CD14-positive monocyte (primary cell): ENCODE results near the gene FAM120A. TPM values are rescaled to one million over a fixed set of nuclear protein-coding genes. Genes with fewer than 3 reads are reported as not detected.
"Not testable (repeated sequence)": the region's sequence is repeated elsewhere in the genome, so short reads cannot be mapped to it uniquely, and the experiment has no call there.

Experiments used
- DNase-seq, 3 donors: peaks; one replicate each; pipeline ENCODE4 v3.0.0-alpha.2; 2011 to 2022
- H2AFZ ChIP-seq: 2 replicates; pipeline ENCODE4 v1.6.0; 2012; ENCODE audit warnings: mild to moderate bottlenecking, low read depth, low read length, inconsistent platforms; ENCODE audit not compliant: insufficient read depth, poor library complexity, severe bottlenecking
- H3K27ac ChIP-seq, 2 donors: 1 replicate in 1 of 2; 2 replicates in 1 of 2; pipeline ENCODE4 v1.5.1; 2012 to 2013; ENCODE audit warnings: low read length in 2 of 2, control low read depth in 1 of 2, inconsistent platforms in 1 of 2, low read depth in 1 of 2, mild to moderate bottlenecking in 1 of 2
- H3K27me3 ChIP-seq, 2 donors: one replicate each; pipeline versions ENCODE4 v1.6.0 to v1.6.1; 2011 to 2013; ENCODE audit warnings: low read length in 2 of 2; ENCODE audit not compliant: control insufficient read depth in 2 of 2, insufficient read depth in 2 of 2
- H3K36me3 ChIP-seq, 2 donors: replicated peaks in 1 of 2; 1 replicate in 1 of 2; 2 replicates in 1 of 2; pipeline versions ENCODE4 v1.5.1 to v1.6.1; 2012 to 2013; ENCODE audit warnings: low read length in 2 of 2, control low read depth in 1 of 2, inconsistent platforms in 1 of 2, mild to moderate bottlenecking in 1 of 2; ENCODE audit not compliant: insufficient read depth in 2 of 2, control insufficient read depth in 1 of 2
- H3K4me1 ChIP-seq, 2 donors: 1 replicate in 1 of 2; 2 replicates in 1 of 2; pipeline versions ENCODE4 v1.5.1 to v1.6.1; 2012 to 2013; ENCODE audit warnings: low read length in 2 of 2, control low read depth in 1 of 2, inconsistent platforms in 1 of 2, mild to moderate bottlenecking in 1 of 2, moderate library complexity in 1 of 2; ENCODE audit not compliant: insufficient read depth in 2 of 2, control insufficient read depth in 1 of 2
- H3K4me2 ChIP-seq: replicated peaks from 2 replicates; pipeline ENCODE3; 2012; ENCODE audit warnings: low read length, moderate library complexity, mild to moderate bottlenecking; ENCODE audit not compliant: poor library complexity, severe bottlenecking; ENCODE audit errors: extremely low read depth
- H3K4me3 ChIP-seq, 3 experiments: fragments of 200-600 bp in 1 of 3; sonication (generic) in 1 of 3; replicated peaks in 1 of 3; 1 replicate in 2 of 3; 2 replicates in 1 of 3; pipeline ENCODE4 v1.5.1; 2011 to 2013; ENCODE audit warnings: low read length in 3 of 3, mild to moderate bottlenecking in 3 of 3, control low read depth in 2 of 3, low read depth in 2 of 3, inconsistent platforms in 1 of 3, moderate library complexity in 1 of 3
- H3K79me2 ChIP-seq: 2 replicates; pipeline ENCODE4 v1.6.0; 2012; ENCODE audit warnings: mild to moderate bottlenecking, control low read depth, inconsistent platforms, low read length, moderate library complexity; ENCODE audit not compliant: insufficient read depth
- H3K9ac ChIP-seq: 2 replicates; pipeline ENCODE4 v1.6.0; 2017; ENCODE audit warnings: low read length, mild to moderate bottlenecking; ENCODE audit not compliant: insufficient read depth, poor library complexity, severe bottlenecking
- H3K9me3 ChIP-seq, 2 donors: replicated peaks in 1 of 2; 1 replicate in 1 of 2; 2 replicates in 1 of 2; pipeline versions ENCODE4 v1.5.1 to v1.6.1; 2012 to 2013; ENCODE audit warnings: low read length in 2 of 2, control low read depth in 1 of 2; ENCODE audit not compliant: control insufficient read depth in 1 of 2, insufficient read depth in 1 of 2
- H4K20me1 ChIP-seq: 2 replicates; pipeline ENCODE4 v1.6.0; 2012; ENCODE audit warnings: mild to moderate bottlenecking, low read length, control low read depth, moderate library complexity; ENCODE audit not compliant: insufficient read depth
- H3K27ac Mint-ChIP-seq, 7 donors: one replicate each; pipeline ENCODE4 v1.8.0; 2020; ENCODE audit warnings: mild to moderate bottlenecking in 7 of 7, mixed read lengths in 7 of 7, moderate library complexity in 6 of 7, inconsistent platforms in 2 of 7
- H3K27me3 Mint-ChIP-seq, 3 donors: one replicate each; pipeline ENCODE4 v1.8.0; 2021 to 2022; ENCODE audit warnings: low read depth in 3 of 3, mild to moderate bottlenecking in 3 of 3, mixed read lengths in 3 of 3, moderate library complexity in 3 of 3, inconsistent platforms in 1 of 3
- H3K36me3 Mint-ChIP-seq, 2 donors: one replicate each; pipeline ENCODE4 v1.8.0; 2020; ENCODE audit warnings: mixed read lengths in 2 of 2, inconsistent platforms in 1 of 2, mild to moderate bottlenecking in 1 of 2
- H3K4me1 Mint-ChIP-seq: one replicate; pipeline ENCODE4 v1.8.0; 2020; ENCODE audit warnings: mild to moderate bottlenecking, mixed read lengths
- H3K4me3 Mint-ChIP-seq, 2 donors: one replicate each; pipeline ENCODE4 v1.8.0; 2020; ENCODE audit warnings: mild to moderate bottlenecking in 2 of 2, mixed read lengths in 2 of 2, moderate library complexity in 1 of 2
- H3K9me3 Mint-ChIP-seq, 7 donors: one replicate each; pipeline ENCODE4 v1.8.0; 2020 to 2022; ENCODE audit warnings: mixed read lengths in 7 of 7, mild to moderate bottlenecking in 6 of 7, moderate library complexity in 6 of 7, inconsistent platforms in 2 of 7
- WGBS: methylation state at CpG from one replicate; pipeline ENCODE4 v1.1.5; 2013; ENCODE audit warnings: missing lambda C conversion rate; ENCODE audit not compliant: insufficient coverage; 5-methylcytosine and 5-hydroxymethylcytosine counted together
- intact Hi-C, 2 donors: fragments of 100-400 bp; cut with micrococcal nuclease; formaldehyde crosslinking; loops; one replicate each; pipeline versions ENCODE4 v1.15.0 to v1.15.1; 2023
- polyA plus RNA-seq, 3 donors: library from polyadenylated mRNA; depleted of rRNA in 1 of 3; unstranded in 2 of 3; stranded (reverse) in 1 of 3; fragments of 300-500 nt in 2 of 3; fragments of >200 nt in 1 of 3; fragmentation: Illumina TruSeq in 2 of 3; gene quantifications; 1 replicate in 2 of 3; 2 replicates in 1 of 3; pipeline ENCODE4 v1.2.3, GENCODE V29; 2012 to 2021
- TF ChIP-seq, protein P1 (sequence below): fragments of 200-600 bp; IDR thresholded peaks from one replicate; pipeline ENCODE4 v1.8.0; 2022; ENCODE audit warnings: antibody characterized with exemption, mild to moderate bottlenecking

The FAM120A gene
- polyA plus RNA-seq, 3 donors: 10.4 to 76.6 (median 12.7) TPM

DNA sequence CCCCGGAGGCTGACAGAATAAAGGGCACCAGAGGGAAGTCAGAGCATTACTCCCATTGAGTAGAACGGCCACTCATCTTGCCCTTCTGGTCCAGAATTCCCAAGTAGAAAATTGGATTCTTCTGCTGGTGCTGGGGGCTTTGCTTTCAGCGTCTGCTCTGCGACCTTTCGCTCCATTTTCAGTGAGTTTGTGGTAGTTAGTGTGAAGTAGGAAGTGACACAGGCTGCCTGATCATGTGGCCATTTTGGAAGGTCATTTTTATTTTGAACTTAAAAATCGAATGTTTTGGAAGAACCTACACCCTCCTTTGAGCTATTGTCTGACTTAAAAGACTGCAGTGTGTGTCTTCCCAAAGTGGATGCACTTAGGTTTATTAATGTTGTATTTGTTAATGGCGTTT, 58.6 kb downstream of the FAM120A start:
- Mint-ChIP-seq H3K4me3 (peak overlapping the region in 1 of 2 donors; percentile 7), H3K27me3 (no peaks in the 10 kb centered on the region), H3K36me3 (peaks cover 27 to 30% of the 10 kb centered on the region in 2 donors), H3K4me1 (peaks cover 93% of the 10 kb centered on the region), H3K9me3 (no peaks in the 10 kb centered on the region), H3K27ac (peak overlapping the region; percentile 81 to 99 (median 84))
- intact Hi-C loops: no loop called here
- Histone ChIP-seq H3K79me2 (peaks cover 90% of the 10 kb centered on the region), H3K4me1 (peaks cover 75 to 89% of the 10 kb centered on the region in 2 donors), H4K20me1 (peaks cover 7% of the 10 kb centered on the region), H3K27ac (peak overlapping the region in 1 of 2 donors; percentile 93), H2AFZ (peak overlapping the region; percentile 21), H3K4me3 (no peak overlapping the region), H3K36me3 (peaks cover 0 to 9% of the 10 kb centered on the region in 2 donors), H3K27me3 (no peaks in the 10 kb centered on the region), H3K9ac (no peak overlapping the region), H3K9me3 (no peaks in the 10 kb centered on the region), H3K4me2 (no peak overlapping the region)
- WGBS: 100% methylated on average over 1 of the region's 7 CpGs
- peak in 2 of 3 donors; percentile 14 to 15 for DNase-seq
- TF ChIP-seq, protein P1, sequence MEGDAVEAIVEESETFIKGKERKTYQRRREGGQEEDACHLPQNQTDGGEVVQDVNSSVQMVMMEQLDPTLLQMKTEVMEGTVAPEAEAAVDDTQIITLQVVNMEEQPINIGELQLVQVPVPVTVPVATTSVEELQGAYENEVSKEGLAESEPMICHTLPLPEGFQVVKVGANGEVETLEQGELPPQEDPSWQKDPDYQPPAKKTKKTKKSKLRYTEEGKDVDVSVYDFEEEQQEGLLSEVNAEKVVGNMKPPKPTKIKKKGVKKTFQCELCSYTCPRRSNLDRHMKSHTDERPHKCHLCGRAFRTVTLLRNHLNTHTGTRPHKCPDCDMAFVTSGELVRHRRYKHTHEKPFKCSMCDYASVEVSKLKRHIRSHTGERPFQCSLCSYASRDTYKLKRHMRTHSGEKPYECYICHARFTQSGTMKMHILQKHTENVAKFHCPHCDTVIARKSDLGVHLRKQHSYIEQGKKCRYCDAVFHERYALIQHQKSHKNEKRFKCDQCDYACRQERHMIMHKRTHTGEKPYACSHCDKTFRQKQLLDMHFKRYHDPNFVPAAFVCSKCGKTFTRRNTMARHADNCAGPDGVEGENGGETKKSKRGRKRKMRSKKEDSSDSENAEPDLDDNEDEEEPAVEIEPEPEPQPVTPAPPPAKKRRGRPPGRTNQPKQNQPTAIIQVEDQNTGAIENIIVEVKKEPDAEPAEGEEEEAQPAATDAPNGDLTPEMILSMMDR: no peak

DNA sequence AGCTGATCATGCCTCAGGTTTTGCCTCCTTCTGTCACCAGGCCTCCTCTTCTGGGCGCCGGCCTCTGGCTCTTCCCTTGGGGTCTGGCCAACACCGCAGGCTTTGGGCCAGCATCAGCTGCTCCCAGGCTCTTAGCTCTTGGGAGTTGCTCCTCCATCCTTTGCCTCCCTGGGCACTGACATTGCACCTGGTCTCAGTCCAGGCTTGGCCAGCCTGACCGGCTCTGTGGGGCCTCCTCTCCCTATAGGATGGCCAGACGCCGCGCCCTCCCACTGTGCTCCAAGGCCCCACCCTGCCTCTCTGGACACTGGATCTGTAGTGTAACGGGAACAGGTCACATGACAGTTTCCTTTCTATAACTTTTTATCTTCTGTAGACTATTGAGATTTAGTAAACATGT, 59.7 kb downstream of the FAM120A start:
- H3K4me3 Mint-ChIP-seq, DNase-seq, H3K27me3 Mint-ChIP-seq, intact Hi-C loops, H3K9me3 Mint-ChIP-seq, H3K27me3 ChIP-seq, H2AFZ ChIP-seq, H4K20me1 ChIP-seq, H3K9ac ChIP-seq, H3K9me3 ChIP-seq: not testable (repeated sequence)
- H3K79me2 ChIP-seq: peaks cover 84% of the 10 kb centered on the region
- H3K36me3 Mint-ChIP-seq: peaks cover 28 to 33% of the 10 kb centered on the region in 2 donors
- peak overlapping the region; percentile 61 for H3K4me2 ChIP-seq
- H3K4me1 ChIP-seq: peaks cover 63 to 77% of the 10 kb centered on the region in 2 donors
- H3K36me3 ChIP-seq: peaks cover 3 to 12% of the 10 kb centered on the region in 2 donors
- peaks cover 82% of the 10 kb centered on the region for H3K4me1 Mint-ChIP-seq
- H3K4me3 ChIP-seq: peak overlapping the region in 1 of 3 experiments; percentile 52
- peak overlapping the region; percentile 91 to 93 for H3K27ac ChIP-seq
- WGBS: 97% methylated on average over 3 of the region's 8 CpGs
- peak overlapping the region; percentile 95 to 99 (median 96) for H3K27ac Mint-ChIP-seq

DNA sequence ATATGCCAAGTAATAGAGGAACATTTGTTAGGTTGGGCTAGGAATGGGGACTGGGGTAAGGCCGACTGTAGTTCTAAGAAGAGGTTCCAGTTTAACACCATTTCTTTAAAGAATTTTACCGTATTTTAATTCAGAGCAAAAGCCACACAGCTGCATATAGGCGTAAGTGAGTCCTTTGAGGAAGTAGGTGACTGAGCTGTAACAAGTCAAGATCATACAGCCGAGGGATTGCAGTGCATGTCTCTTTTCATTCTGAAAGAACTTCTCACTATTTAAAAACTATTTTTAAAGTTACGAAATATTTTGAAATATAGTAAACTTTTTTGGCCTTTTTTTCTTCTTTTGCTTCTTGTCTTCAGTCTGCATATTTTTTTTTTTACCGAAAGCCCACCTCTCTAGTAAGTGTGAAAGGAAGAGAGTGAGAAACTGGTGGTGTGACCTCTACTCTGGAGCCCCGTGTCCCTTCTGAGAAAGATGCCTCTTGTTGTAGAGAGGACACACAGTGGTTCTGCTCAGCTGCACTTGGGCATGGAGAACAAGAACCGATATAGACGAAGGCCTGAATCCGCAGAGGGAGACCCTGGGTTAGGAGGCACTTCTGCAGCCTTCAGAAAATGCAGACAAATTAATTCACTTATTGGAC, 60.8 kb downstream of the FAM120A start:
- Mint-ChIP-seq H3K4me1 (peaks cover 71% of the 10 kb centered on the region), H3K4me3 (peak overlapping the region; percentile 79 to 87), H3K27ac (peak overlapping the region; percentile 95 to 99 (median 96)), H3K36me3 (peaks cover 32 to 36% of the 10 kb centered on the region in 2 donors)
- peaks cover 8 to 23% of the 10 kb centered on the region in 2 donors for H3K36me3 ChIP-seq
- H3K27ac ChIP-seq: peak overlapping the region; percentile 91 to 93
- peak; percentile 58 to 77 (median 62) for DNase-seq
- H3K27me3 Mint-ChIP-seq, intact Hi-C loops, H3K9me3 Mint-ChIP-seq, H4K20me1 ChIP-seq, H3K9me3 ChIP-seq, H3K27me3 ChIP-seq: not testable (repeated sequence)
- peak overlapping the region; percentile 66 for H2AFZ ChIP-seq
- H3K4me1 ChIP-seq: peaks cover 53 to 67% of the 10 kb centered on the region in 2 donors
- H3K79me2 ChIP-seq: peaks cover 79% of the 10 kb centered on the region
- peak overlapping the region; percentile 65 for H3K9ac ChIP-seq
- peak overlapping the region in 2 of 3 experiments; percentile 22 to 52 for H3K4me3 ChIP-seq
- WGBS: no CpG with 5 or more reads among the region's 10 CpGs
- peak overlapping the region; percentile 61 for H3K4me2 ChIP-seq
